Iris pigment epithelial cell (primary cell): ENCODE results near the gene SPG7.
"Not testable (repeated sequence)": the region's sequence is repeated elsewhere in the genome, so short reads cannot be mapped to it uniquely, and the experiment has no call there.

Source experiments
- DNase-seq: peaks from one replicate; pipeline ENCODE4 v3.0.0-alpha.2; 2011; ENCODE audit warnings: low read depth

Gene SPG7

GRCh38 chr16:89581045-89581695 is 73.0 kb downstream of the SPG7 start:
- DNase-seq, result peak; percentile 99

DNA sequence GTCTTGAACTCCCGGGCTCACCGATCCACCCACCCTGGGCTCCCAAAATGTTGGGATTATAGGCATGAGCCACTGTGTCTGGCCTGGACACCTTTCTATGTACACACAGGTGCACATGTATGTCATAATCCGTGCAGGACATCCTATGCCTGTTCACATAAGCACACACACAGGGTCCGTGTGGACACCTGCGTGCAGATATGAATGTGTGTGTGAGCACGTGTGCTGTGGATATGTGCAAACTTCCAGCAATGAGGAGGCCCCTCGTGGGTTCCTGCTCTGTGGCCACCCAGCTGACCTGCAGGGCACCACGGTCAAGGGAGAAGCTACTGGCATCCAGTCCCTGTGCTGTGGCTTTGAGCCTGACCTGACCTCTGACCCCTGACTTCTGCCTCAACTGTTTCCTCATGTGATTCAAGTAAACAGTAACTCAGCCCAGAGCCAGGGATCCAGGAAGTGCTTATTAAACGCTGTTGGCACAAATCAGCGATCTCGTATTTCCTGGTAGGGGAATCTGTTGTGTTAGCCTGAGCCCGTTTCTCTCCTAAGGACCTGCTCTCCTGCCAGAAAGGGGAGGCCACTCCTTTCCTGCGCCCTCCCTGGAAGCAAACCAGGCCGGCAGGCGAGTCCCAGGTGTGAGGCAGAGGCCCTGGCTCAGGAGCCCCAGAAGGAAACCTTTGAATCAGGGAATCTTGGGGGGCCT is 73.8 kb downstream of the SPG7 start:
- peak; percentile 87 for DNase-seq

DNA sequence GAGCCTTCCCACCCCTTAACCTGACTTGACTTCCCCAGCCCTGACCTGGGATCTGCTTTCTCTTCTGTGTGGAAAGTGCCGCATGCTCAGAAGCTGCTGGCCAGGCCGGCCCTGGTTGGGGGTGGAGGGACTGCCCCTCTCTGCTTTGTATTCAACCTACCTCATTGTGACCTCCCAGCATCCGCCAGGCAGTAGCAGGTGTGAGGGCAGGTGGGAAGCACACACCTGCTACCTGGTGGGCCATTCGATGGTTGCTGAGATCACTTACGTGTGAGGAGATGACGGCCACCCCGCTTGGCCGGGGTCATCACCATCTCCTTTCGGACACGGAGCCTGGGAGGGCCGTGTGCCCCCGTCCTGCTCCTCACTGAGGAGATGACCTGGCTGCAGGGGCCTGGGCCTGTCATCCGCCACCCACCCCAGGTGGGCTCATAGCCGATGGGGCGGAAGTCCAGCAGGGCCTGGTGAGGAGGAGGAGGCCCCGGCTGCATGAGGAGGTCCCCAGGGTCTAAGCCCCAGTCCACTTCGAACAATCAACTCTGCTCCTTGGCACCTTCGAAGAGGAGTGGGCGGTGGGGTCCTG is 74.5 kb downstream of the SPG7 start:
- DNase-seq, result no peak

- no peak for DNase-seq
These were observed 75.1 kb downstream of the SPG7 start for GRCh38 chr16:89583197-89583894.

DNA sequence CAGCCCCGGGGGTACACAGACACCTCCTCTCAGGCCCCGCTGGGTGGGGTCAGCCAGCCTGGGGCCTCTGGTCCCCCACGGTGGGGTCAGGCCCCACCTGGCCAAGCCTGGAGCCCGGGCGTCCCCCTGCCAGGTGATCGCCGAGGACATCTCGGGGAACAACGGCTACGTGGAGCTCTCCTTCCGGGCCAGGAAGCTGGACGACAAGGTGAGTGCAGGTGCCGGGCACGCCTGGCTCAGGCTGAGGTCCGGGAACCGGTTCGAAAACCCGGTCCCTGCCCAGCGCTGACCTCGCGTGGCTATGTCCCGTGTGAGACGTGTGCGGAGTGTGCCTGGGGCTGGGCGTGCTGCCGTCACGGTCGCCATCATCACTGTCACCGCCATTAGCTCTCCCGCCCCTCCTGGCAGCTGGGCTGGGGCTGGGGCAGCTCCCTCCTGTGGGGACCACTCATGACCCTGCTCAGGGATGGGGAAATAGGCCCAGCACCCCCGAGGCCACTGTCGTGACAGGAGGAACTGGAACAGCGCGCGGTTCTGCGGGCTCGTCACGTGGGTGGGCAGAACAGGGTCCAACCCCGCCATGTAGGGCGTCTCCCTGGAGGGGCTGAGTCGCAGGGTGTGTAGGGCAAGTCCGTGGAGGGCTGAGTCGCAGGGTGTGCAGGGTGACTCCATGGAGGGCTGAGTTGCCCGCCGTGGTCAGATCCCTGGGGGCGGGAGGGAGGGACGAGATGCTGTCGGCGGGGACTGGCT is 75.9 kb downstream of the SPG7 start:
- no peak for DNase-seq

GRCh38 chr16:89584768-89585549 is 76.8 kb downstream of the SPG7 start:
- DNase-seq, result no peak

DNA sequence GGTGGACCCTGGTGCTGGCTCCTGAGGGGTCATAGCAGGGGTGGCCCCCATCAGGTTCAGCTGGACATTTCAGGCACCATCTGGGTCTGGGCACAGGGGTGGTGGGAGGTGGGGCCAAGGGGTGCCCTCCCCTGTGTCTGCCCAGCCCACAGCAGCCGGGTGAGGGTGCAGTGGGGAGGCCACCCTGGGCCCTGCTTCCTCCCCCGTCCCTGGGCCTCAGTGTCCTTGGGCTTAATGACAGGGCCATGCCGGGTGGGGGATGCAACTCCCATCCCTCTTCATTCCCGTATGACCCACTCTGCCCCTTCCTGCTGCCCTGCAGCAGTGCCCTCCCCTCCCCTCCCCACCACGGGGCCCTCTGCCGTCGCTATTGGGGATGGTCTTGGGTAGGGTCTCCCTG is 78.0 kb downstream of the SPG7 start:
- no peak for DNase-seq

DNA sequence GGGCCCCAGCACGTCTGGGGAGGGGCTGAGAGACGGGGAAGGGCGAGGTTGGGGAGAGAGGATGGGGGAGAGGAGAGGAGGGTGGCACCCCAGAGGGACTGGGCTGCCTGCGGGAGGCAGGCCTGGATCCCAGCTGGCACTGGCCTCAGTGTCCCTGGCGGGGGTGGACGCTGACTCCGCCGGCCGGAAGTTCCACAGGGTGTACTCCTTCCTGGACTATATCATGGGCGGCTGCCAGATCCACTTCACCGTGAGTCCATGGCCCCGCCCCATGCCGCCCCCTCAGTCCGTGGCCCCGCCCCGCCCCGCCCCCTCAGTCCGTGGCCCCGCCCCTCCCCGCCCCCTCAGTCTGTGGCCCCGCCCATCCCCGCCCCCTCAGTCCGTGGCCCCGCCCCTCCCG is 78.7 kb downstream of the SPG7 start:
- DNase-seq, result peak; percentile 66

DNA sequence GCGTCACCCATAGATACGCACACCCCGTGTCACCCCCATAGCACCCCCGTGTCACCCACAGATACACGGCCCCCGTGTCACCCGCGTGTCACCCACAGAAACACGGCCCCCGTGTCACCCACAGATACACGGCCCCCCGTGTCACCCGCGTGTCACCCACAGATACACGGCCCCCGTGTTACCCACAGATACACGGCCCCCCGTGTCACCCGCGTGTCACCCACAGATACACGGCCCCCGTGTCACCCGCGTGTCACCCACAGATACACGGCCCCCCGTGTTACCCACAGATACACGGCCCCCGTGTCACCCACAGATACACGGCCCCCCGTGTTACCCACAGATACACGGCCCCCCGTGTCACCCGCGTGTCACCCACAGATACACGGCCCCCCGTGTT is 79.5 kb downstream of the SPG7 start:
- DNase-seq, result not testable (repeated sequence)

- DNase-seq, result no peak
These were observed 80.4 kb downstream of the SPG7 start for GRCh38 chr16:89588413-89589109.

DNA sequence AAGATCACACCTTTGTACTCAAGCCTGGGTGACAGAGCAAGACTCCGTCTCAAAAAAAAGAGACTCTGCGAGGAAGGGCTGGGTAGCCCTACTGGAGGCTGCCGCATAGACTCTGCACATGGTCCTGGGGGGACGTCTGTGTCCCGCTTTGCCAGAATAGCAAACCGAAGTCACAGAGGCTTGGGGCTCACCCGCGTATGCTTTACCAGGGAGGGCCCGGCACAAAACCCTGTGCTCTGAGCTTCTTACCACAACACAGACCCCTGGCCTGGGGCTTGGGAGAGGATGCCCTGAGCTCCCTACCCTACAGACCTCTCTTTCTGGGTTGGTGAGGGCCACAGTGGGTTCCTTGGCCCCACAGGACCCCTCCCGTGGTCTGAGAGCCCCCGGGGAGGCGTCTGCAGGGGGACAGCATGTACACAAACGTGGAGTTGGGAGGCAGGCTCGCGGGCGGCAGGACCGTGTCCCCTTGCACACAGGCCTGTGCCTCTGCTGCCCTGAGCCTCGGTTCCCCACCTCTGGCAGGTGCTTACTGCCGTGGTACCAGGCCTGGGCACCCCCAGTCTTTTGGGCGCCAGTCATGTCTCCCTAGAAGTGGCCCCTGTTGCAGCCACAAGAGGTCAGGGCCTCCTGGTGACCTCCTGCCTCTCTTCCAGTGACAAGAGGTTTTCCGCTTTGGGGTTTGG is 81.2 kb downstream of the SPG7 start:
- DNase-seq, result no peak

DNA sequence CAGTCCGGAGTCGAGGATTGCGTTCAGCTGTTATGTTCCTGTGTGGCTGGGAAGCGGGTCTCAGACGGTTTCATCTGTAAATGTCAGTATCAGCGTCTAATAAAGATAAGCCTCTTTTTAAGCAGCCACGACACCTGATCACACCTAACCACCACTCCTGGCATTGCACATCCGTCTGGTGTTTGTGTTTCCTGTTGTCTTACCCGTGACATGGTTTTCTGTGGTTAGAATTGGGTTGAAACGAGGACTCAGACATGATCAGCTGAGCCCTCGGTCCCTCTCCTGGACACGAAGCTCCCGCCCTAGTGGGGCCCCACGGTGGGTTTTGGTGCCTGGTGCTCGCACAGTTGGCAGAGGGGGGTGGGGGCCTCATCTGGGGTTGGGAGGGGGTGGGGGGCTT is 85.6 kb downstream of the SPG7 start:
- no peak for DNase-seq

- no peak for DNase-seq
These were observed 87.3 kb downstream of the SPG7 start for GRCh38 chr16:89595330-89596060.

- no peak for DNase-seq
These were observed 88.0 kb downstream of the SPG7 start for GRCh38 chr16:89596061-89596689.

DNA sequence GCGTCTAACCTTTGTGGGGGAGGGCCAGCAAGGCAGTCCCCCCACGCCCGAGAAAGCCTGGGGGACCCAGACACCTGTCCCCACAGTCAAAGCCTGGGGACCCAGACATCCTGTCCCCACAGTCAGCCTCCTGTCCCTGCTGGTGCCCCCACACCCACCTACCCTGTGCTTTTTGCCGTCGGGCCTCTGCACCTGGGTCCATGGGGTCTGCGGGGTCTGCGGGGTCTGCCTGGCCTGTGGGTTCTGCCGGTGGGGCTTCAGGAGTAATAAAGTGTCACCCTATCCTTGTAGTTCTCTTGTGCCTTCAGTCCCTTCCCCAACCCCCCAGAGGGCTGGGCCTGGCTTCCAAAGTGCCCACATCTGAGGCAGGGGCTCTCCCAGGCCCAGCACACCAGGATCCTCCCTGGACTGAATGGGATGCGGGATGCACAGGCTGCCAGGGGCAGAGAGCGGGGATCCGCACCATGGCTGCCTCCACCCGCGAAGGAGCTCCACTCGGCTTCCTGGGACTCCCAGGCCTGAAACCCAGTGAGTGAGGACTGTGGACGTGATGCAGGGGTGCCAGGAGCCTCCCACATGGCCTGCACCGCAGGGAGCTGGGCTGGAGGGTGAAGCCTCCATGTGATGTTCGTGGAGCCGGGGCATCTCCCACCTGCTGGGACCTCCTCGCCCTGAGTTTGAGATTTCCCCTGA is 88.9 kb downstream of the SPG7 start:
- DNase-seq, result no peak

- DNase-seq, result peak; percentile 49
These were observed 90.0 kb downstream of the SPG7 start for GRCh38 chr16:89598199-89598598.

GRCh38 chr16:89599451-89599858 is 91.3 kb downstream of the SPG7 start:
- DNase-seq, result no peak

- no peak for DNase-seq
These were observed 91.7 kb downstream of the SPG7 start for GRCh38 chr16:89599902-89600301.
